H1 (cell line): ENCODE results near the gene ANXA2. TPM values are rescaled to one million over a fixed set of nuclear protein-coding genes. Genes with fewer than 3 reads are reported as not detected.

Source experiments
- CTCF ChIA-PET: fragments of 300-600 bp; sonication (Branson Sonifier 250); formaldehyde crosslinking; loops from one replicate; lab custom pipeline; 2021; ENCODE audit not compliant: partially characterized antibody; lab: Charles Lee
- POLR2A ChIA-PET: fragments of 300-600 bp; sonication (Branson Sonifier 250); formaldehyde crosslinking; loops from one replicate; lab custom pipeline; 2021; ENCODE audit warnings: inconsistent platforms; ENCODE audit not compliant: partially characterized antibody; lab: Charles Lee
- DNase-seq, 2 experiments: peaks; one replicate each; pipeline versions ENCODE4 v3.0.0 to v3.0.0-alpha.2; 2010 to 2022; ENCODE audit warnings: low spot score in 2 of 2, low read depth in 1 of 2, mixed read lengths in 1 of 2
- FAIRE-seq: peaks from 2 replicates; lab custom pipeline; 2011; peaks lifted over from hg19 to GRCh38; lab: Jason Lieb, UNC
- H2AFZ ChIP-seq: 2 replicates; pipeline ENCODE4 v1.8.1; 2012; ENCODE audit warnings: low read length, inconsistent platforms
- H2AK5ac ChIP-seq: 2 replicates; pipeline ENCODE4 v1.6.1; 2013; ENCODE audit warnings: low read depth, low read length
- H2BK120ac ChIP-seq: replicated peaks from 2 replicates; pipeline ENCODE3; 2013; ENCODE audit warnings: low read depth, low read length, inconsistent platforms
- H2BK12ac ChIP-seq: 2 replicates; pipeline ENCODE4 v1.6.1; 2013; ENCODE audit warnings: low read depth, low read length
- H2BK15ac ChIP-seq: 2 replicates; pipeline ENCODE4 v1.6.1; 2013; ENCODE audit warnings: low read length
- H2BK20ac ChIP-seq: 2 replicates; pipeline ENCODE4 v1.6.1; 2013; ENCODE audit warnings: low read length
- H2BK5ac ChIP-seq: 2 replicates; pipeline ENCODE4 v1.6.1; 2013; ENCODE audit warnings: low read depth, low read length
- H3K14ac ChIP-seq: 2 replicates; pipeline ENCODE4 v1.6.1; 2013; ENCODE audit warnings: inconsistent platforms; ENCODE audit not compliant: insufficient read length
- H3K18ac ChIP-seq: 2 replicates; pipeline ENCODE4 v1.6.1; 2013; ENCODE audit warnings: low read length; ENCODE audit errors: extremely low read depth
- H3K23ac ChIP-seq: 2 replicates; pipeline ENCODE4 v1.6.1; 2013; ENCODE audit warnings: inconsistent platforms; ENCODE audit not compliant: insufficient read length
- H3K23me2 ChIP-seq: 2 replicates; pipeline ENCODE4 v1.6.1; 2013; ENCODE audit warnings: low read depth, low read length
- H3K27ac ChIP-seq: 2 replicates; pipeline ENCODE4 v1.6.1; 2011; ENCODE audit warnings: low read depth, low read length, inconsistent platforms
- H3K27me3 ChIP-seq, 4 experiments: replicated peaks in 1 of 4; 1 replicate in 1 of 4; 2 replicates in 3 of 4; pipeline versions ENCODE4 v1.6.1 to v1.8.1; 2011 to 2013; ENCODE audit warnings: low read length in 3 of 4, mild to moderate bottlenecking in 3 of 4, inconsistent platforms in 2 of 4, mixed read lengths in 2 of 4, moderate library complexity in 1 of 4; ENCODE audit not compliant: control insufficient read depth in 3 of 4, insufficient read depth in 3 of 4; ENCODE audit errors: extremely low read depth in 1 of 4
- H3K36me3 ChIP-seq, 4 experiments: 2 replicates each; pipeline versions ENCODE4 v1.6.1 to v1.8.1; 2011 to 2013; ENCODE audit warnings: mild to moderate bottlenecking in 4 of 4, low read length in 3 of 4, moderate library complexity in 2 of 4, control low read depth in 1 of 4, inconsistent platforms in 1 of 4; ENCODE audit not compliant: insufficient read depth in 4 of 4, control insufficient read depth in 2 of 4
- H3K4ac ChIP-seq: replicated peaks from 2 replicates; pipeline ENCODE3; 2013; ENCODE audit warnings: low read length, low read depth, mixed read lengths, inconsistent platforms; ENCODE audit not compliant: insufficient read length
- H3K4me1 ChIP-seq, 4 experiments: replicated peaks in 1 of 4; 1 replicate in 1 of 4; 2 replicates in 3 of 4; pipeline versions ENCODE4 v1.6.1 to v1.8.1; 2011 to 2013; ENCODE audit warnings: low read length in 3 of 4, inconsistent platforms in 2 of 4, mixed read lengths in 1 of 4; ENCODE audit not compliant: insufficient read depth in 4 of 4, control insufficient read depth in 3 of 4
- H3K4me2 ChIP-seq, 2 experiments: 2 replicates each; pipeline versions ENCODE4 v1.6.1 to v1.8.1; 2011 to 2013; ENCODE audit warnings: low read depth in 2 of 2, low read length in 2 of 2, control low read depth in 1 of 2, inconsistent platforms in 1 of 2, mild to moderate bottlenecking in 1 of 2; ENCODE audit not compliant: insufficient read depth in 1 of 2
- H3K4me3 ChIP-seq, 4 experiments: fragments of 200-600, 300-600 bp in 1 of 4; sonication (generic), shearing (Covaris generic), sonication (Bioruptor Twin) in 1 of 4; 2 replicates each; pipeline versions ENCODE4 v1.5.1 to v1.8.1; 2011 to 2016; ENCODE audit warnings: low read length in 4 of 4, low read depth in 3 of 4, control low read depth in 2 of 4, inconsistent platforms in 2 of 4, mild to moderate bottlenecking in 2 of 4, mixed read lengths in 1 of 4, moderate library complexity in 1 of 4; ENCODE audit not compliant: insufficient read depth in 2 of 4; ENCODE audit errors: extremely low read depth in 1 of 4
- H3K56ac ChIP-seq: replicated peaks from 2 replicates; pipeline ENCODE3; 2013; ENCODE audit warnings: low read depth, mild to moderate bottlenecking, mixed read lengths, low read length, inconsistent platforms; ENCODE audit not compliant: insufficient read length
- H3K79me1 ChIP-seq: 2 replicates; pipeline ENCODE4 v1.6.1; 2013; ENCODE audit warnings: low read depth, low read length, control low read depth
- H3K79me2 ChIP-seq, 2 experiments: 2 replicates each; pipeline versions ENCODE4 v1.6.1 to v1.8.1; 2012 to 2013; ENCODE audit warnings: low read length in 2 of 2, mild to moderate bottlenecking in 2 of 2, inconsistent platforms in 1 of 2; ENCODE audit not compliant: insufficient read depth in 2 of 2, control insufficient read depth in 1 of 2
- H3K9ac ChIP-seq, 4 experiments: replicated peaks in 1 of 4; 1 replicate in 1 of 4; 2 replicates in 3 of 4; pipeline versions ENCODE4 v1.6.1 to v1.8.1; 2011 to 2013; ENCODE audit warnings: low read depth in 3 of 4, low read length in 3 of 4, control low read depth in 2 of 4, mild to moderate bottlenecking in 2 of 4, moderate library complexity in 2 of 4, inconsistent platforms in 1 of 4; ENCODE audit errors: extremely low read depth in 1 of 4
- H3K9me3 ChIP-seq, 2 experiments: 2 replicates each; pipeline versions ENCODE4 v1.6.1 to v1.8.1; 2012 to 2013; ENCODE audit warnings: mild to moderate bottlenecking in 2 of 2, moderate library complexity in 2 of 2, control low read depth in 1 of 2, inconsistent platforms in 1 of 2, low read depth in 1 of 2, low read length in 1 of 2, mixed read lengths in 1 of 2; ENCODE audit not compliant: insufficient read depth in 2 of 2
- H4K20me1 ChIP-seq, 2 experiments: replicated peaks in 1 of 2; 2 replicates each; pipeline versions ENCODE3 to v1.8.1; 2011 to 2013; ENCODE audit warnings: inconsistent platforms in 2 of 2, low read length in 2 of 2, mild to moderate bottlenecking in 1 of 2; ENCODE audit not compliant: insufficient read depth in 2 of 2, control insufficient read depth in 1 of 2
- H4K5ac ChIP-seq: 2 replicates; pipeline ENCODE4 v1.6.1; 2013; ENCODE audit warnings: low read length, low read depth, mixed read lengths, inconsistent platforms; ENCODE audit not compliant: insufficient read length
- H4K8ac ChIP-seq: 2 replicates; pipeline ENCODE4 v1.8.0; 2013; ENCODE audit warnings: mild to moderate bottlenecking, moderate library complexity, low read length, inconsistent platforms; ENCODE audit not compliant: insufficient read depth; ENCODE audit errors: extremely low read depth
- H4K91ac ChIP-seq: replicated peaks from 2 replicates; pipeline ENCODE3; 2013; ENCODE audit warnings: low read length, mixed read lengths, inconsistent platforms; ENCODE audit not compliant: insufficient read length
- ATF2 ChIP-seq: IDR thresholded peaks from 2 replicates; pipeline ENCODE4 v1.6.1; 2012; ENCODE audit warnings: low read length, inconsistent platforms
- ATF3 ChIP-seq: IDR thresholded peaks from 2 replicates; pipeline ENCODE4 v1.6.1; 2011; ENCODE audit warnings: low read depth, mild to moderate bottlenecking, low read length; ENCODE audit not compliant: insufficient read depth
- CEBPB ChIP-seq: IDR thresholded peaks from 2 replicates; pipeline ENCODE4 v1.6.1; 2012; ENCODE audit warnings: low read depth, low read length
- CREB1 ChIP-seq: IDR thresholded peaks from 2 replicates; pipeline ENCODE4 v1.6.1; 2012; ENCODE audit warnings: inconsistent platforms
- EZH2 ChIP-seq: fragments of 200-600 bp; sonication (generic); IDR thresholded peaks from 2 replicates; pipeline ENCODE4 v1.7.1; 2012; ENCODE audit warnings: low read depth, mild to moderate bottlenecking, moderate library complexity, low read length, inconsistent platforms; ENCODE audit not compliant: severe bottlenecking
- GTF2F1 ChIP-seq: IDR thresholded peaks from 2 replicates; pipeline ENCODE4 v1.6.1; 2012; ENCODE audit warnings: low read depth, low read length, improper control_type of control experiment, borderline replicate concordance
- MAFK ChIP-seq: IDR thresholded peaks from 2 replicates; pipeline ENCODE4 v1.6.1; 2012; ENCODE audit warnings: low read depth, mild to moderate bottlenecking, improper control_type of control experiment, low read length
- RNF2 ChIP-seq: fragments of 200-900, 300-1000 bp; sonication (generic); IDR thresholded peaks from 2 replicates; pipeline ENCODE4 v1.7.1; 2016; ENCODE audit warnings: borderline replicate concordance, low read depth, mild to moderate bottlenecking, antibody characterized with exemption, low read length; ENCODE audit not compliant: poor library complexity, severe bottlenecking; ENCODE audit errors: missing control alignments
- SAP30 ChIP-seq: fragments of 300-600 bp; sonication (generic); IDR thresholded peaks from 2 replicates; pipeline ENCODE4 v1.7.1; 2012; ENCODE audit warnings: low read length, moderate library complexity, mild to moderate bottlenecking, inconsistent platforms; ENCODE audit not compliant: insufficient read depth, insufficient replicate concordance
- SIX5 ChIP-seq: IDR thresholded peaks from 2 replicates; pipeline ENCODE4 v1.6.1; 2011; ENCODE audit warnings: mild to moderate bottlenecking, low read depth, low read length
- SUZ12 ChIP-seq: fragments of 200-600 bp; sonication (generic); IDR thresholded peaks from 2 replicates; pipeline ENCODE4 v1.6.1; 2012; ENCODE audit warnings: mild to moderate bottlenecking, inconsistent platforms, low read length, moderate library complexity, mixed read lengths
- WGBS, 2 experiments: shearing (Covaris generic) in 1 of 2; methylation state at CpG; one replicate each; pipeline versions ENCODE4 v1.1.6 to v1.1.7; 2013 to 2015; ENCODE audit warnings: low lambda C conversion rate in 2 of 2, mixed read lengths in 2 of 2, inconsistent platforms in 1 of 2, low coverage in 1 of 2, missing lambda C conversion rate in 1 of 2; ENCODE audit not compliant: insufficient replicate concordance in 2 of 2, insufficient coverage in 1 of 2, insufficient read length in 1 of 2; ENCODE audit errors: extremely low coverage in 1 of 2, missing lambda C conversion rate in 1 of 2; 5-methylcytosine and 5-hydroxymethylcytosine counted together
- polyA plus RNA-seq, 7 experiments: library from polyadenylated mRNA; depleted of rRNA in 3 of 7; stranded (reverse) in 5 of 7; unstranded in 2 of 7; fragments of >200 nt in 5 of 7; fragments of 200-250 nt in 2 of 7; gene quantifications; 1 replicate in 5 of 7; 2 replicates in 1 of 7; 4 replicates in 1 of 7; pipeline versions ENCODE4 v1.2.1 to v1.2.3, GENCODE V29; 2011 to 2013; ENCODE audit warnings: missing spikeins in 2 of 7, mixed read lengths in 2 of 7
- total RNA-seq: library from RNA; stranded (reverse); fragmentation: NEBNext Ultra II Directional; extraction: Animal tissue kit (Norgen Biotek cat#: 25700); gene quantifications from 2 replicates; pipeline ENCODE4 v1.2.1, GENCODE V29; 2021

Gene ANXA2
- total and polyA plus RNA-seq, 2 of the 8 experiments (the other 6 are each of a cell fraction or from before 2014, with no cell fraction given): 178 to 217 TPM

GRCh38 chr15:60316961-60317360 lies 80.8 kb downstream of the ANXA2 start:
- no peak overlapping the region for H3K4me2 ChIP-seq
- no peak overlapping the region for H2BK12ac ChIP-seq
- no peaks in the 10 kb centered on the region for H3K79me2 ChIP-seq
- no peak for FAIRE-seq
- H3K27me3 ChIP-seq: no peaks in the 10 kb centered on the region
- no peaks in the 10 kb centered on the region for H3K36me3 ChIP-seq
- no peak for TF ChIP-seq CREB1
- no peak for TF ChIP-seq MAFK
- TF ChIP-seq GTF2F1: no peak
- no peak for TF ChIP-seq SAP30
- TF ChIP-seq CEBPB: no peak
- no peak for TF ChIP-seq ATF3
- no peak for TF ChIP-seq SIX5
- TF ChIP-seq RNF2: no peak
- TF ChIP-seq SUZ12: no peak
- no peak for TF ChIP-seq ATF2
- no peak for TF ChIP-seq EZH2
- H2BK5ac ChIP-seq: peak overlapping the region; percentile 55; the same call in 1 of the 2 replicates
- no peak overlapping the region for H4K91ac ChIP-seq
- no peak overlapping the region for H4K5ac ChIP-seq
- H2BK15ac ChIP-seq: no peak overlapping the region
- no peak overlapping the region for H3K4ac ChIP-seq
- CTCF ChIA-PET: interaction anchor here (0.7 to 2.2 kb wide), 6 partner anchors 9 to 88 kb away, joined by 3 to 11 read pairs (median 3); no protein-coding TSS in a partner anchor
- H2AK5ac ChIP-seq: no peak overlapping the region
- 86% methylated on average over 4 of the region's 4 CpGs; no CpG with 5 or more reads in 1 of the 2 experiments for WGBS, 2 experiments
- H4K8ac ChIP-seq: no peak overlapping the region; the same call in 1 of the 2 replicates
- H3K56ac ChIP-seq: no peak overlapping the region
- H4K20me1 ChIP-seq: no peaks in the 10 kb centered on the region
- no peak overlapping the region for H3K23ac ChIP-seq
- no peak overlapping the region for H3K9ac ChIP-seq
- no peaks in the 10 kb centered on the region for H3K4me1 ChIP-seq
- no peak overlapping the region for H3K14ac ChIP-seq
- POLR2A ChIA-PET: interaction anchor here (0.6 to 1.3 kb wide), 2 partner anchors 10 to 81 kb away, joined by 3 to 5 read pairs; no protein-coding TSS in a partner anchor
- H3K79me1 ChIP-seq: no peaks in the 10 kb centered on the region
- no peaks in the 10 kb centered on the region for H3K9me3 ChIP-seq
- no peaks in the 10 kb centered on the region; the same call in 1 of the 2 replicates for H3K23me2 ChIP-seq
- H2BK120ac ChIP-seq: no peak overlapping the region
- peak overlapping the region; percentile 75; the same call in 1 of the 2 replicates for H2AFZ ChIP-seq
- no peak overlapping the region for H2BK20ac ChIP-seq
- no peak overlapping the region; the same call in 1 of the 2 replicates for H3K27ac ChIP-seq
- no peak overlapping the region for H3K4me3 ChIP-seq
- no peak overlapping the region for H3K18ac ChIP-seq
- DNase-seq: no peak
